GM12878 (cell line): Measurements from ENCODE around the gene KLF17. TPM values are rescaled to one million over a fixed set of nuclear protein-coding genes. Genes with fewer than 3 reads are reported as not detected.

Experiments
- ATAC-seq: fragments of 200-7000 bp; cut with Tn5 transposase; 3 replicates; pipeline ENCODE4 v1.9.1; 2020; ENCODE audit warnings: mild to moderate bottlenecking, moderate library complexity
- BruUV-seq: library from RNA; stranded (reverse); fragments of 400-500 nt; replicated peaks from 2 replicates; lab custom pipeline; 2021; lab: Mats Ljungman, UMichigan
- CTCF ChIA-PET: fragments of 300-600 bp; sonication (Branson Sonifier 250); formaldehyde crosslinking; extraction: SDS; loops from one replicate; lab custom pipeline; 2021; ENCODE audit warnings: inconsistent platforms; lab: Yijun Ruan, JAX
- POLR2A ChIA-PET: fragments of 350-600 bp; formaldehyde crosslinking; extraction: SDS; loops from one replicate; lab custom pipeline; 2021; ENCODE audit warnings: inconsistent platforms; lab: Charles Lee
- RAD21 ChIA-PET: fragments of 300-600 bp; sonication (Branson Sonifier 250); formaldehyde crosslinking; loops from one replicate; lab custom pipeline; 2023; ENCODE audit warnings: antibody characterized with exemption; ENCODE audit not compliant: unreplicated experiment; lab: Charles Lee
- SMC1A ChIA-PET: fragments of 300-600 bp; sonication (Branson Sonifier 250); formaldehyde crosslinking; loops from one replicate; lab custom pipeline; 2023; ENCODE audit not compliant: unreplicated experiment, uncharacterized antibody; lab: Charles Lee
- DNase-seq: peaks from one replicate; pipeline ENCODE4 v3.0.0-alpha.2; 2011; ENCODE audit warnings: low read depth, low spot score
- FAIRE-seq: peaks from 3 replicates; lab custom pipeline; 2011; peaks lifted over from hg19 to GRCh38; lab: Jason Lieb, UNC
- H2AFZ ChIP-seq: 2 replicates; pipeline ENCODE4 v1.6.0; 2011; ENCODE audit warnings: low read depth, low read length, control low read depth; ENCODE audit not compliant: control insufficient read depth
- H3K27ac ChIP-seq: 2 replicates; pipeline ENCODE4 v1.5.1; 2011; ENCODE audit warnings: control low read depth; ENCODE audit not compliant: control insufficient read depth, insufficient read depth
- H3K27me3 ChIP-seq, 2 experiments: replicated peaks in 1 of 2; 2 replicates each; pipeline versions ENCODE4 v1.6.0 to v1.6.1; 2011; ENCODE audit warnings: low read length in 1 of 2; ENCODE audit not compliant: control insufficient read depth in 2 of 2, insufficient read depth in 2 of 2
- H3K36me3 ChIP-seq, 2 experiments: 2 replicates each; pipeline ENCODE4 v1.5.1; 2011; ENCODE audit warnings: low read length in 1 of 2; ENCODE audit not compliant: control insufficient read depth in 2 of 2, insufficient read depth in 2 of 2
- H3K4me1 ChIP-seq: 2 replicates; pipeline ENCODE4 v1.6.1; 2011; ENCODE audit warnings: mild to moderate bottlenecking, low read length, moderate library complexity, mixed read lengths; ENCODE audit not compliant: control insufficient read depth, insufficient read depth
- H3K4me2 ChIP-seq: 2 replicates; pipeline ENCODE4 v1.6.0; 2011; ENCODE audit warnings: control low read depth; ENCODE audit not compliant: control insufficient read depth, insufficient read depth
- H3K4me3 ChIP-seq: fragments of 200-600 bp; sonication (generic); 2 replicates; pipeline ENCODE4 v1.5.1; 2016
- H3K79me2 ChIP-seq: 2 replicates; pipeline ENCODE4 v1.6.0; 2011; ENCODE audit warnings: low read length; ENCODE audit not compliant: control insufficient read depth, insufficient read depth
- H3K9ac ChIP-seq: 2 replicates; pipeline ENCODE4 v1.8.0; 2011; ENCODE audit warnings: low read length, control low read depth, mixed read lengths; ENCODE audit not compliant: control insufficient read depth, insufficient read depth
- H3K9me3 ChIP-seq: replicated peaks from 3 replicates; pipeline ENCODE4 v1.5.1; 2011; ENCODE audit warnings: mild to moderate bottlenecking, low read length; ENCODE audit not compliant: control insufficient read depth, insufficient read depth
- H4K20me1 ChIP-seq: 2 replicates; pipeline ENCODE4 v1.6.0; 2011; ENCODE audit not compliant: control insufficient read depth, insufficient read depth
- ELK1 ChIP-seq: IDR thresholded peaks from 2 replicates; pipeline ENCODE4 v1.6.1; 2012; ENCODE audit warnings: low read depth, low read length, improper control_type of control experiment
- GATAD2B ChIP-seq: fragments of 450-650 bp; conservative IDR thresholded peaks from 2 replicates; pipeline ENCODE4 v1.6.1; 2017; ENCODE audit warnings: low read depth, mild to moderate bottlenecking, moderate library complexity
- MXI1 ChIP-seq: fragments of 150-350 bp; IDR thresholded peaks from 2 replicates; pipeline ENCODE4 v1.6.1; 2011; ENCODE audit warnings: low read depth, mild to moderate bottlenecking, inconsistent platforms, low read length, improper control_type of control experiment
- POLR2AphosphoS2 ChIP-seq: IDR thresholded peaks from 2 replicates; pipeline ENCODE4 v1.6.1; 2011; ENCODE audit warnings: low read depth, mild to moderate bottlenecking, low read length, improper control_type of control experiment, moderate library complexity
- TCF3 ChIP-seq: IDR thresholded peaks from 2 replicates; pipeline ENCODE4 v1.6.1; 2012; ENCODE audit warnings: low read depth, mild to moderate bottlenecking, low read length, borderline replicate concordance; ENCODE audit not compliant: insufficient read depth
- WGBS: methylation state at CpG from one replicate; pipeline ENCODE4 v1.1.6; 2016; ENCODE audit warnings: low lambda C conversion rate; ENCODE audit not compliant: insufficient replicate concordance, insufficient coverage; ENCODE audit errors: missing lambda C conversion rate; 5-methylcytosine and 5-hydroxymethylcytosine counted together
- in situ Hi-C: fragments of 300-500 bp; cut with MboI; formaldehyde crosslinking; loops from 9 replicates; pipeline ENCODE4 v1.14.3; 2018; ENCODE audit warnings: mixed read lengths
- intact Hi-C: fragments of 100-400 bp; cut with micrococcal nuclease; formaldehyde crosslinking; loops from one replicate; pipeline ENCODE4 v1.14.2; 2022; ENCODE audit not compliant: unreplicated experiment
- polyA plus RNA-seq, 11 experiments: library from polyadenylated mRNA; depleted of rRNA in 4 of 11; unstranded in 6 of 11; stranded (reverse) in 5 of 11; fragments of >200 nt; fragmentation: Nextera tagmentation in 4 of 11; fragmentation: Illumina TruSeq in 1 of 11; extraction: Ambion mirVana in 4 of 11; extraction: Trizol in 1 of 11; gene quantifications; 1 replicate in 1 of 11; 2 replicates in 10 of 11; pipeline versions ENCODE4 v1.2.1 to v1.2.3, GENCODE V29; 2011 to 2016; ENCODE audit warnings: inconsistent platforms in 2 of 11, missing spikeins in 2 of 11, low read depth in 1 of 11
- total RNA-seq, 4 experiments: library from RNA; depleted of rRNA in 3 of 4; stranded (reverse); fragments of >200 nt in 3 of 4; fragmentation: Illumina TruSeq in 1 of 4; extraction: Trizol in 1 of 4; gene quantifications; 2 replicates each; pipeline versions ENCODE4 v1.2.1 to v1.2.3, GENCODE V29; 2013 to 2021

The KLF17 gene
- total and polyA plus RNA-seq, 10 of the 15 experiments (the other 5 are each of a cell fraction or from before 2014, with no cell fraction given): not detected

GRCh38 chr1:44108971-44109370 lies 9.7 kb upstream of the KLF17 start (continued):
- TF ChIP-seq GATAD2B: no peak
- TF ChIP-seq MXI1: no peak

GRCh38 chr1:44110916-44111315 lies 7.7 kb upstream of the KLF17 start:
- in situ Hi-C loops (no loop called here), intact Hi-C loops (no loop called here)
- TF ChIP-seq POLR2AphosphoS2 (no peak), TCF3 (no peak), ELK1 (no peak)
- DNase-seq (no peak), FAIRE-seq (no peak), ATAC-seq (no peak)
- Histone ChIP-seq H3K4me3 (no peak overlapping the region), H4K20me1 (no peaks in the 10 kb centered on the region), H3K9ac (no peak overlapping the region), H2AFZ (no peak overlapping the region), H3K79me2 (no peaks in the 10 kb centered on the region), H3K27me3 (no peaks in the 10 kb centered on the region), H3K9me3 (no peaks in the 10 kb centered on the region), H3K27ac (no peak overlapping the region), H3K4me1 (no peaks in the 10 kb centered on the region), H3K36me3 (no peaks in the 10 kb centered on the region), H3K4me2 (no peak overlapping the region)
- WGBS: 57% methylated on average over 5 of the region's 5 CpGs
- ChIA-PET POLR2A (no interaction called here), RAD21 (no interaction called here), CTCF (interaction anchor here (1.5 kb wide), 1 partner anchor 11 kb away, joined by 5 read pairs; no protein-coding TSS in a partner anchor), SMC1A (interaction anchor here (1.0 kb wide), 1 partner anchor 14 kb away, joined by 4 read pairs; no protein-coding TSS in a partner anchor)
- BruUV-seq: no TSS peak
